Keratinocyte (primary cell): Measurements from ENCODE around the gene AQP9. TPM values are rescaled to one million over a fixed set of nuclear protein-coding genes. Genes with fewer than 3 reads are reported as not detected.
"Not testable (repeated sequence)": the region's sequence is repeated elsewhere in the genome, so short reads cannot be mapped to it uniquely, and the experiment has no call there.

Experiments
- DNase-seq: peaks from one replicate; pipeline ENCODE4 v3.0.0-alpha.2; 2011; ENCODE audit warnings: low read depth, missing footprints, low spot score
- FAIRE-seq: peaks from 2 replicates; lab custom pipeline; 2011; peaks lifted over from hg19 to GRCh38; lab: Jason Lieb, UNC
- H2AFZ ChIP-seq: 2 replicates; pipeline ENCODE4 v1.6.0; 2012; ENCODE audit warnings: low read length, control low read depth, inconsistent platforms; ENCODE audit not compliant: control insufficient read depth
- H3K27ac ChIP-seq: 2 replicates; pipeline ENCODE4 v1.5.1; 2011; ENCODE audit warnings: low read length; ENCODE audit not compliant: control insufficient read depth, insufficient read depth
- H3K27me3 ChIP-seq: 3 replicates; pipeline ENCODE4 v1.6.0; 2011; ENCODE audit warnings: low read length; ENCODE audit not compliant: control insufficient read depth, insufficient read depth; ENCODE audit errors: extremely low read depth
- H3K36me3 ChIP-seq, 2 experiments: 2 replicates in 1 of 2; 3 replicates in 1 of 2; pipeline ENCODE4 v1.5.1; 2011; ENCODE audit warnings: low read length in 2 of 2, mild to moderate bottlenecking in 1 of 2; ENCODE audit not compliant: control insufficient read depth in 2 of 2, insufficient read depth in 2 of 2; ENCODE audit errors: extremely low read depth in 1 of 2
- H3K4me1 ChIP-seq: 3 replicates; pipeline ENCODE4 v1.5.1; 2011; ENCODE audit warnings: low read length; ENCODE audit not compliant: control insufficient read depth, insufficient read depth; ENCODE audit errors: extremely low read depth
- H3K4me2 ChIP-seq: 3 replicates; pipeline ENCODE4 v1.6.0; 2011; ENCODE audit warnings: low read depth, low read length; ENCODE audit not compliant: control insufficient read depth, insufficient read depth; ENCODE audit errors: extremely low read depth
- H3K4me3 ChIP-seq, 3 experiments: fragments of 200-600 bp in 1 of 3; sonication (generic) in 1 of 3; 2 replicates in 2 of 3; 3 replicates in 1 of 3; pipeline ENCODE4 v1.5.1; 2011 to 2016; ENCODE audit warnings: low read length in 3 of 3, mild to moderate bottlenecking in 3 of 3, control low read depth in 2 of 3, inconsistent platforms in 1 of 3, low read depth in 1 of 3, mixed read lengths in 1 of 3, mixed run types in 1 of 3, moderate library complexity in 1 of 3; ENCODE audit not compliant: control insufficient read depth in 2 of 3, insufficient read depth in 2 of 3; ENCODE audit errors: extremely low read depth in 1 of 3
- H3K79me2 ChIP-seq: 2 replicates; pipeline ENCODE4 v1.6.0; 2012; ENCODE audit warnings: low read length; ENCODE audit not compliant: control insufficient read depth, insufficient read depth
- H3K9ac ChIP-seq: 3 replicates; pipeline ENCODE4 v1.6.0; 2011; ENCODE audit warnings: low read length; ENCODE audit not compliant: control insufficient read depth, insufficient read depth; ENCODE audit errors: extremely low read depth
- H3K9me1 ChIP-seq: 3 replicates; pipeline ENCODE4 v1.6.0; 2011; ENCODE audit warnings: low read length; ENCODE audit not compliant: control insufficient read depth, insufficient read depth; ENCODE audit errors: extremely low read depth
- H3K9me3 ChIP-seq: 2 replicates; pipeline ENCODE4 v1.5.1; 2012; ENCODE audit warnings: low read depth, low read length; ENCODE audit not compliant: control insufficient read depth
- H4K20me1 ChIP-seq: 3 replicates; pipeline ENCODE4 v1.6.0; 2011; ENCODE audit warnings: low read length; ENCODE audit not compliant: control insufficient read depth, insufficient read depth; ENCODE audit errors: extremely low read depth
- EZH2 ChIP-seq: IDR thresholded peaks from one replicate; pipeline ENCODE4 v1.6.1; 2012; ENCODE audit warnings: inconsistent platforms, mild to moderate bottlenecking, low read length, moderate library complexity
- dilution Hi-C: fragments of 300-500 bp; cut with MboI; formaldehyde crosslinking; loops from one replicate; pipeline ENCODE4 v1.7.0; 2020; ENCODE audit warnings: low sequenced_read_pairs; ENCODE audit not compliant: extremely low pct_ligation_motif_present
- polyA plus RNA-seq, 5 experiments: library from polyadenylated mRNA; depleted of rRNA in 3 of 5; stranded (reverse) in 3 of 5; stranded (forward) in 1 of 5; unstranded in 1 of 5; fragments of >200 nt; gene quantifications; 1 replicate in 1 of 5; 2 replicates in 3 of 5; 3 replicates in 1 of 5; pipeline versions ENCODE4 v1.2.1 to v1.2.3, GENCODE V29; 2011 to 2012; ENCODE audit warnings: missing spikeins in 2 of 5, low read depth in 1 of 5, low replicate concordance in 1 of 5
- TF ChIP-seq, protein P1 (sequence below), 3 experiments: IDR thresholded peaks in 1 of 3; conservative IDR thresholded peaks in 1 of 3; optimal IDR thresholded peaks in 1 of 3; 2 replicates in 2 of 3; 3 replicates in 1 of 3; pipeline versions ENCODE3 to v1.5.1; 2011; ENCODE audit warnings: low read length in 3 of 3, mild to moderate bottlenecking in 3 of 3, moderate library complexity in 2 of 3, control low read depth in 1 of 3, inconsistent platforms in 1 of 3; ENCODE audit not compliant: insufficient read depth in 2 of 3; ENCODE audit errors: extremely low read depth in 1 of 3

AQP9 gene
- polyA plus RNA-seq, 1 donor (not counting 4 experiments of a cell fraction or from before 2014, with no cell fraction given), result 2.6 TPM

DNA sequence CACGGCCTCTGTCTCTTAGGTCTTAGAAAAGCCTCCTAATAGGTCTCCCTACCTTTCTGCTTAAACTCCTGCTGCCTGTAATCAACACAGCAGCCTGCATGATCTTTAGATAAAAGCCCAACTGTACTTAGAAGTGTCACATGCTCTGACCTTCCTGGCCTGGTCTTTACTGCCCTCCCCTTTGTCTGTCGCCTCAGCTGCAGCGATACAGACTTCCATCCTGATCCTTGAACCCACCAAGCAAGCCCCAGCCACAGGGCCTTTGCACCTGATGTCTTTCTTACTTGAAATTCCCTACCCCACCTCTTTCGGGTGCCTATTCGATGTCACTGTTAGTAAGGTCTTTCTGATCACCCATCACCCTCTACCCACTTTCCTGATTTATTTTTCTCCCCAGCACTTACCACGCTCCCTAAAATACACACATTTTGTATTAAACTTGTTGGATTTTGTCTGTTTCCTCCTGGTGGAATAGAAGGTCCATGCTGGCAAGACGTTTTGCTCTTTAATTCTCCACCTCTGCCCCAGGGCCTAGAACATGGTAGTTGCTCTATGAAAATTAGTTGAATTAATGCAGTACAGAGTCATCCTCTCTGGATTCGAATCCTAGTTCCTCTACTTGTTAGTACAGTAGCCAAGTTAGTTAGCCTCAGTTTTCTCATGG, 51.1 kb downstream of the AQP9 start:
- H3K36me3 ChIP-seq, result no peaks in the 10 kb centered on the region
- H3K9ac ChIP-seq, result no peak overlapping the region
- no peak overlapping the region for H3K4me3 ChIP-seq
- DNase-seq, result no peak
- H2AFZ ChIP-seq, result no peak overlapping the region
- H3K9me3 ChIP-seq, result no peaks in the 10 kb centered on the region
- H3K4me1 ChIP-seq, result peaks cover 6% of the 10 kb centered on the region
- TF ChIP-seq, protein P1, sequence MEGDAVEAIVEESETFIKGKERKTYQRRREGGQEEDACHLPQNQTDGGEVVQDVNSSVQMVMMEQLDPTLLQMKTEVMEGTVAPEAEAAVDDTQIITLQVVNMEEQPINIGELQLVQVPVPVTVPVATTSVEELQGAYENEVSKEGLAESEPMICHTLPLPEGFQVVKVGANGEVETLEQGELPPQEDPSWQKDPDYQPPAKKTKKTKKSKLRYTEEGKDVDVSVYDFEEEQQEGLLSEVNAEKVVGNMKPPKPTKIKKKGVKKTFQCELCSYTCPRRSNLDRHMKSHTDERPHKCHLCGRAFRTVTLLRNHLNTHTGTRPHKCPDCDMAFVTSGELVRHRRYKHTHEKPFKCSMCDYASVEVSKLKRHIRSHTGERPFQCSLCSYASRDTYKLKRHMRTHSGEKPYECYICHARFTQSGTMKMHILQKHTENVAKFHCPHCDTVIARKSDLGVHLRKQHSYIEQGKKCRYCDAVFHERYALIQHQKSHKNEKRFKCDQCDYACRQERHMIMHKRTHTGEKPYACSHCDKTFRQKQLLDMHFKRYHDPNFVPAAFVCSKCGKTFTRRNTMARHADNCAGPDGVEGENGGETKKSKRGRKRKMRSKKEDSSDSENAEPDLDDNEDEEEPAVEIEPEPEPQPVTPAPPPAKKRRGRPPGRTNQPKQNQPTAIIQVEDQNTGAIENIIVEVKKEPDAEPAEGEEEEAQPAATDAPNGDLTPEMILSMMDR (optimal IDR thresholded peaks at IDR 0.05 in 1 of 3, IDR thresholded peaks at IDR 0.05 in 1 of 3, conservative IDR thresholded peaks at IDR 0.05 in 1 of 3; ENCODE audit: extremely low read depth in 1 of 3, insufficient read depth in 2 of 3, low read length in 3 of 3), result no peak
- no peak for TF ChIP-seq EZH2
- H3K9me1 ChIP-seq, result no peaks in the 10 kb centered on the region
- dilution Hi-C loops, result no loop called here
- H4K20me1 ChIP-seq, result no peaks in the 10 kb centered on the region
- H3K27ac ChIP-seq, result no peak overlapping the region
- FAIRE-seq, result no peak
- no peaks in the 10 kb centered on the region for H3K27me3 ChIP-seq
- no peaks in the 10 kb centered on the region for H3K79me2 ChIP-seq
- no peak overlapping the region for H3K4me2 ChIP-seq

DNA sequence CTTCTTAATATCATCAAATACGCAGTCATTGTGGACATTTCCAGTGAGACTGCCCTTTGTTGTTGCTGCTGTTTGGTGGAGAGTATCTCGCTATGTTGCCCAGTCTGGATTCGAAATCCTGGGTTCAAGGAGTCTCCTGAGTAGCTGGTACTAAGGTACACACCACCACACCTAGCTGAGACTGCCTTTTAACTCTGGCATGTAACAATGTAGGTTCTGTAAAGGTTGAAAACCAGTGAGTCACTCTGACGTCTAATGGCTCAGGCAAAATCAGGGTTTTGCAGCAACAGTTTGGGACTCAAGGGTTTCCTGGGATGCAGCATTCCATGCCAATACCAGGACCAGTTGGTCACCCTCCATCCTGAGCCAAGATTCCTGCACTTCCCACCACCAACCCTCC, 52.2 kb downstream of the AQP9 start:
- Histone ChIP-seq H3K79me2 (no peaks in the 10 kb centered on the region), H3K9ac (no peak overlapping the region), H3K27ac (no peak overlapping the region), H3K9me1 (no peaks in the 10 kb centered on the region), H3K9me3 (no peaks in the 10 kb centered on the region), H2AFZ (peak overlapping the region; percentile 24), H3K4me1 (peaks cover 6% of the 10 kb centered on the region), H4K20me1 (no peaks in the 10 kb centered on the region), H3K36me3 (no peaks in the 10 kb centered on the region), H3K27me3 (no peaks in the 10 kb centered on the region), H3K4me3 (no peak overlapping the region), H3K4me2 (no peak overlapping the region)
- FAIRE-seq, result peak; percentile 97
- no peak for DNase-seq
- dilution Hi-C loops, result no loop called here
- TF ChIP-seq EZH2, result no peak
- TF ChIP-seq, protein P1 (optimal IDR thresholded peaks at IDR 0.05 in 1 of 3, IDR thresholded peaks at IDR 0.05 in 1 of 3, conservative IDR thresholded peaks at IDR 0.05 in 1 of 3; ENCODE audit: extremely low read depth in 1 of 3, insufficient read depth in 2 of 3, low read length in 3 of 3), result no peak

DNA sequence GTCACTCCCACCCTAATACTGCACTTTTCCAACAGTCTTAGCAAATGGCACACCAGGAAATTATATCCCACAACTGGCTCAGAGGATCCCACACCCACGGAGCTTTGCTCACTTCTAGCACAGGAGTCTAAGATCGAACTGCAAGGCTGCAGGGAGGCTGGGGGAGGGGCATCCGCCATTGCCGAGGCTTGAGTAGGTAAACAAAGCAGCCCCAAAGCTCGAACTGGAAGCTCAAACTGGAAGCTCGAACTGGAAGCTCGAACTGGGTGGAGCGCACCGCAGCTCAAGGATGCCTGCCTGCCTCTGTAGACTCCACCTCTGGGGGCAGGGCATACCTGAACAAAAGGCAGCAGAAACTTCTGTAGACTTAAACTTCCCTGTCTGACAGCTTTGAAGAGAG, 55.5 kb downstream of the AQP9 start:
- H3K9me3 ChIP-seq, H3K36me3 ChIP-seq, H3K79me2 ChIP-seq, H3K4me3 ChIP-seq, H3K9ac ChIP-seq, FAIRE-seq, H2AFZ ChIP-seq, H3K27me3 ChIP-seq, H3K9me1 ChIP-seq, H4K20me1 ChIP-seq, H3K4me2 ChIP-seq, DNase-seq, H3K4me1 ChIP-seq, dilution Hi-C loops, H3K27ac ChIP-seq: not testable (repeated sequence)
